AG09319 (cell line): Measurements from ENCODE around the gene OR4A5.
"Not testable (repeated sequence)": the region's sequence is repeated elsewhere in the genome, so short reads cannot be mapped to it uniquely, and the experiment has no call there.

Source experiments
- DNase-seq: peaks from one replicate; pipeline ENCODE4 v3.0.0-alpha.2; 2010; ENCODE audit warnings: low read depth; ENCODE audit errors: extremely low read depth

The OR4A5 gene

GRCh38 chr11:54706532-54706931, at the start of gene OR4A5:
Gene OR4A5 (plus strand): TSS chr11:54706832. CDS start chr11:54706885, 53 bp downstream.
- not testable (repeated sequence) for DNase-seq

- DNase-seq: not testable (repeated sequence)
Measured at GRCh38 chr11:54720094-54720493, 13.5 kb downstream of the OR4A5 start.
